GM08714 (cell line): ENCODE results near the gene CDK4.

Experiments used
- H3K4me3 ChIP-seq: fragments of 200-500 bp; sonication (Bioruptor generic); 2 replicates; pipeline ENCODE4 v1.5.1; 2014; ENCODE audit warnings: mild to moderate bottlenecking, low read length, inconsistent platforms
- ZNF274 ChIP-seq: IDR thresholded peaks from 2 replicates; pipeline ENCODE4 v1.6.1; 2012; ENCODE audit warnings: mild to moderate bottlenecking, low read depth, low read length

The CDK4 gene

DNA sequence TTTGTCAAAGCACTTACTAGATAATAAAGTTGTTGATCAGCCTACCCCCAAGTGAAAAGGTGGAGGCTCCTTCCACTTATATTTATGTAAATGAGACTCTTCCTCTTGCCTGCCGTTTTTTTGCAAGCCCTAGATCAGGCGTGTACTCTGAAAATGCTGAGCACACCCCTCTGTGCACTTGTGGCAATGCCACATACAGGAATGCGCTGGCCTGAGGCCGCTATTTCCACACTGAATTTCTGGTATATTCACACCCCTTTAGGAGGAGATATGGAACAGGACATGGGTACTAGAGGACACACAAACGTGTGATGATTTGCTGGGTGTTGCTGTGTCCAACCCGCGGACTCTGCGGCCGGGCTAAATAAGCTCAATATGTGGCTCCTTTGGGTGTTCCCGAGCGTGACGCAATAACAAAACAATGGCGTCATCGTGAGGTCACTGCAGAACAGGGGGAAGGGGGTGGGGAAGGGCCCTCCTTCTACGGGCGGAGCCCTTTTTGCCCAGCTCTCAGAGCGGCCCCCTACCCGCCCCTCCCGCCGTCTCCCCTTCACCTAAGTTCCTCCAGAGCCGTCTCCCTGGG, 7.8 kb downstream of the CDK4 start:
- no peak for TF ChIP-seq ZNF274
- peak overlapping the region; percentile 74 for H3K4me3 ChIP-seq

DNA sequence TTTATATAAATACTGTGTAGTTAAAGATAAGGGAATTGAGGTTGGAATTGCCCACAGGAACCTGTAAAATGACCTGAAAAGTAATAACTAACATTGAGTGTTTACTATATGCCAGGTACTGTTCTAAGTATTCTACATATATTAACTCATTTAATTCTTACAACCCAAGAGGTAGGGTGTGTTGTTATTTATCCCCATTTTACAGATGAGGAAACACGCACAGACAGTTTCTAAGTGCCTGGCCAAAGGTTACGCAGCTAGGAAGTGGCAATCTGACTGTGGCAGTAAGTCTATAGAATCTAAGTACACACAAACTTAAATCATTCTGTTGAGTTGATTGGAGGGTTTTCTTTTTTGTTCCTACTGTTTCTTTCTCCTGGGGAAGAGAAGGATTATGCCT, 8.3 kb downstream of the CDK4 start:
- no peak for TF ChIP-seq ZNF274
- no peak overlapping the region; the same call in 1 of the 2 replicates for H3K4me3 ChIP-seq

DNA sequence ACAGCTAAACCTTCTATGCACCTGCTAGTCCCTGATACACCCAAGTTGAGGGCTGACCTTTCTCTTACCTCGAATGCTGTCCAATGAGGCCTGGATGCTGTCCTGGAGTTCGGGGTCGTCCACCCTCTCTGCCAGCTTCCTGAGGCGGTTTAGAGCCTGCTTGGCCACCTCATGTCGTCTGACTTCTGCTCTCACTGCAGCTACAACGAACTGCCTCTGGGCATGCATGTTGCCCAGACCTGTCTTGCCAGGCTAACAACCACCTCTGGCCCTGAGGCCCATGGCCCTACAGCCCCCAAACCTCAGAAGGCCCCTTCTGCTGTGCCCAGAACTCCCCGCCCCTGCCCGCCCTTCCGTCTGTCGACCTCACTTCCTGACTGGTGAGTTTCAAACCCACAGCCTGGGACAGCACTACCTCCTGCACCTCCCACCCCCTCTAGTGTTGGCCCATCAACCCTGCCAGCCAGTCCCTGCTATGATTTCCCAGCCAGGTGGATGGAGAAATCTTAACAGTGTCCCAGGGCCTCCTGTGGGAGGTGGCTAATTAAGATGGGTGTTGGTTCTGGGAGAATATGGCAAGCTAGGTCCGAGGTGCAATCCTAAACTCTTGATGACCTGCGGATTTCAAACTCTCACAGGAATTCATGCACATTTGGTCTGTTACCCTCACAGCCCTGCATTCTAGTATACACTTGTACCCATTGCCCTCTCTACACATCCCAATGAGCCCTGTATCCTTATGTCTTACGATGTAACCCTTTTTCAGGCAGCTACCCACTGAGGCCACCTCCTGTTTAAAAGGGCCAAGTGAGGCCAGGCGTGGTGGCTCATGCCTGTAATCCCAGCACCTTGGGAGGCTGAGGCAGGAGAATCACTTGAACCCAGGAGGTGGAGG, 10.0 kb downstream of the CDK4 start:
- peak overlapping the region; percentile 60 for H3K4me3 ChIP-seq
- TF ChIP-seq ZNF274: no peak

DNA sequence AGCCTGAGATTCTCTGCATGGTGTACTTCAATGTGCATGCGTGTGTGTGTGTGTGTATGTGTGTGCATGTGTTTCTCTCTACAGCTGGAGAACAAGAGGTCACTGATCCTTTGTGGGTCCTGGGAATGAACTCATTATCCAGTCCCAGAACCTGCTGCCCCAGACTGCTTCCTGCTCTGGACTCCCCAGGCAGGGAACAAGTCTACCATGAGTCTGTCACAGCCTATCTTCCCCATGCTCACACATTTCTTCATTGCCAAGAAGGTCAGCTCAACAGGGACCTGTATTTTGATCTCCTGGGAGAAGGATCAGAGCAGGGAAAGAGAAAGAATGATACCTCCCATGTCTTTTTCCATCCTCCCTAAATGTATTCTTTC, 10.7 kb downstream of the CDK4 start:
- peak overlapping the region; percentile 60 for H3K4me3 ChIP-seq
- TF ChIP-seq ZNF274: no peak

DNA sequence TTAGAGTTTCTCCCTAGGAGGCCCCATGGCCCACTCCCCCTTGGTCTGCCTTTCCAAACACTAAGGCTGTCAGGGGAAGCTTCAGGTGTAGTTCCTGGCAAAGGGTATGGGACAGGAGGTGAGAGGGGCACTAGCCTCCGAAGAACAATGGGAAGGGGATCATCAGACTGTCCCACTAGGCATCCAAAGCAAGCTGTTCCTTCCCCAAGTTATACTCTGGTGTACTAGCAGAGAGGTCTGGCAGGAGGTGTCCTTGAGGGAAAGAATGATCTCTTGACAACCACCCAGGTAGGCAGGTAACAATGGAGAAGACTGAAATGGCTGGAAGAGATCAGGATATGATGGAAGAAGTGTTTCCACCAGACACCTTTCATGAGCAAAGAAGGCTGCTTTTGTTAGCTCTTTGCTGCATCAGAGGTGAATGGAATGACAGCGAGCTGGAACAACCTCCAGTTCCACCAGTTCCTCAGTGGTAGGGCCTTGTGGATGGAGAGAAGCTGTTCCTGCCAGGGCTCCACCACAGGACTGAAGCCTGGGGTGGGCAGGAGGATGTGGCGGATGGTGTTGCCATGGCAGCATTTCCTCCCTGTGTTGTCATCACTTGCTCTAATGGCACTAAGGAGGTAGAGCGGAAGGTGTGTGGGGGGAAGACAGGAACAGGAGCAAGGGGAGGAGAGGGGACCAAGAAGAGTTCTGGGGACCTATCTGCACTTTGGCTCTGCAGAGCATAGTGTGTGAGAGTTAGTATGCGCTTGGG, 11.3 kb downstream of the CDK4 start:
- TF ChIP-seq ZNF274: no peak
- peak overlapping the region; percentile 60; the same call in 1 of the 2 replicates for H3K4me3 ChIP-seq

DNA sequence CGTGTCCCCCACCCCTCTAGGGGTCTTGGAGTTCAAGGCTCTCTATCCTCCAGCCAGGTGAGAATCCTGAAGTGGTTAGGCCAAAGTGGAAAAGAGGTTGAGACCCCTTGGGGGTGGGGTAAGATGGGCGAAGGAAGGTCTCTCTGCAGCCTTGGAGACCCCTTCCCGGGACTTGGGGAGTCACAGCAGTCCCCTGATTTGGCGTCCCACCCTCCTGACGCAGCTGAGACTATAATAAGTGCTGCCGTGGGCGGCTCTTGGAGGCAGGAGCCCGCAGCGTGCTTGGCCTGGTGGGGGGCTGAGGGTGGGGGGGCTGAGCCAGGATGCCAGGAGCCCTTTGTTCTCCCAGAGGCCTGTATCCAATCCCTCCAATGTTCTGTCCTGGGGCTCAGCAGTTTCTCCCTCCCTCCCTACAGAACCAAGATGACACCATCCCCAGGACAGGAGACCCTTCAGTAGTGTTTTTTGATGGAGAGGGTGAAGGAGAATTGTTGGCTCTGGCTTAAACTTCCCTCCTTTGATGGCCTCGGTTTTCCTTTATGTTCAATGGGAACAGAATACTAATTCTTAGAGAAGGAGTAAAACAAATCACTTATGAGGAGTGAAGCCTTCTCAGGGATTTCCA, 12.1 kb downstream of the CDK4 start:
- H3K4me3 ChIP-seq: no peak overlapping the region
- TF ChIP-seq ZNF274: no peak

DNA sequence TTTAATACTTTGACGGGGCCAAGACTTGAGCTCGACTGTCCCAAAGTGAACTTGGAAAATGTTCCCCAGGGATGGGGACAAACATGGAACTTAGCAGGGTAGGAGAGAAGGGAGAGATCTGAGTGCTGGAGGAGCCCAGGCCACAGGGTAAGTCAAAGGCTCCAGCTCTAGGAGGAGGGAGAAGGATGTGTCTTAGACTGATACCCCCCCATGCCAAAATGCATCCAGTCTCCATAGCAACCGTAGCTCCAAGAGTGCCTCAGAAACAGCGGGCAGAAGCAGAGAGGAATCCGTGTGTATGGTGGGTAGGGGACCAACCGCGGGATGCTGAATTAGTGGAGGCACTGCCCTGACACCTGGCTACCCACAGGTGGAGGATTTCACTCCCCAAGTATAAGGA, 12.7 kb downstream of the CDK4 start:
- no peak for TF ChIP-seq ZNF274
- H3K4me3 ChIP-seq: no peak overlapping the region

DNA sequence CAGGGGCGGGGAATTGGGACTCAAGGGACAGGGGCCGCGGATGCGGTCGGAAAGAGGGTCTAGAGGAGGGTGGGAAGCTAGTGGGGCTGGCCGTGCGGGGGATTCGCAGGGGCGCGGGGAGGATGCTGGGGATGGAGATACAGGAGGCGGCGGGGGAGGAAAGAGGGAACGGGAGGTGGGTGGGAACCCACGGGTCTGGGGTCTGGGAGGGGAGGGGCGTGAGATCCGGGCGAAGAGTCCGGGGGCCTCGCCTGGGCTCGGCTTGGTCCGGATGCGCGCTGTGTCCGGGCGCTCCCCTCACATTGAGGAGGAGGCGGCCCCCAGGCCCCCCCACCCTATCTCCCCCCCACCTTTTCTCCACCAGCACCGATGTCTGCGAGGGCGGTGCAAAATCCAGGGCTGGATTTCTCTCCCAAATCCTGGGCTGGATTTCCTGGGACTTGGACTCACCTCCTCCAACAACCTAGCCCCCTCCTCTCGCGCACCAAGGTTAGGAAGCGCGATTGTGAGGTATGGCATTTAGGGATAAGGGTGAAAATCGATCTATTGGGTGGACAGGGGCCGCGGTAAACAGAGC, 13.4 kb downstream of the CDK4 start, which contains the start of gene AGAP2:
TSS of gene AGAP2 (minus strand) at position 82 of the 577 bp plus-strand sequence. CDS start 496 bp downstream, outside the sequence.
- no peak within 1 kb of the TSS for H3K4me3 ChIP-seq

DNA sequence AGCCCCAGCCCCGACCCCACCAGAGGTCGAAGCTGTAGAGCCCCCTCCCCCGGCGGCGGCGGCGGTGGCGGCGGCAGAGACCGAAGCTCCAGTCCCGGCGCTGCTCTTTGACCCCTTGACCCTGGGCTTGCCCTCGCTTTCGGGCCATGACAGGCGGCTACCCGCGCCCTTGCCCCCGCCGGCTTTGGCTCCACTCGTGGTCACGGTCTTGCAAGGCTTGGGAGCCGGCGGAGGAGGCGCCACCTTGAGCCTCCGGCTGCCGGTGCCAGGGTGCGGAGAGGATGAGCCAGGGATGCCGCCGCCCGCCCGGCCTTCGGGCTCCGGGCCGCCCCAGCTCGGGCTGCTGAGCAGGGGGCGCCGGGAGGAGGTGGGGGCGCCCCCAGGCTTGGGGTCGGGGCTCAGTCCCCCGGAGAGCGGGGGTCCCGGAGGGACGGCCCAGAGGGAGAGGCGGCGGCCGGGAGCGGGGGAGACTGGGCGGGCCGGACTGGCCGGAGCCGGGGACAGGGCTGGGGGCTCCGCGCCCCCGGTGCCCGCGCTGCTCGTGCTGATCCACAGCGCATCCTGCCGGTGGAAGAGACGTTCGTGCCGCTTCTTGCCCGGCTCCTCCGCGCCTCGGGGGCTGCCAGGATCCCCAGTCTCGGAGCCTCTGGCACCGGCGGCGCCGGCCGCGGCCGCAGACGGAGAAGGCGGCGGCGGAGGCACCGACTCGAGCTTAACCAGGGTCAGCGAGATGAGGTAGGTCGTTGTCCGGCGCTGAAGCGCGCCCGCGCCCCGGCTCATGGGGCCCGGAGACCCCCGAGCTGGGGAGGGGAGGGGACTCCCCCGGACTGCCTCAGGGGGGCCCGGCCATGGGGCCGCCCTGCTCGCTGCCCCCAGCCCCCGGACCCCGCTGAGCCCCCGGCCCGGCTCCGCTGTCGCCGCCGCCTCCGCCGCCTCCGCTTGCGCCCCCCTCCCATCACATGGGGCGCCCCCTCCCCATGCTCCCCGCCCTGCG, 14.3 kb downstream of the CDK4 start:
- no peak overlapping the region for H3K4me3 ChIP-seq
- TF ChIP-seq ZNF274: no peak

More for the DNA sequence above, 13.4 kb downstream of the CDK4 start, which contains the start of gene AGAP2:
- TF ChIP-seq ZNF274: no peak

DNA sequence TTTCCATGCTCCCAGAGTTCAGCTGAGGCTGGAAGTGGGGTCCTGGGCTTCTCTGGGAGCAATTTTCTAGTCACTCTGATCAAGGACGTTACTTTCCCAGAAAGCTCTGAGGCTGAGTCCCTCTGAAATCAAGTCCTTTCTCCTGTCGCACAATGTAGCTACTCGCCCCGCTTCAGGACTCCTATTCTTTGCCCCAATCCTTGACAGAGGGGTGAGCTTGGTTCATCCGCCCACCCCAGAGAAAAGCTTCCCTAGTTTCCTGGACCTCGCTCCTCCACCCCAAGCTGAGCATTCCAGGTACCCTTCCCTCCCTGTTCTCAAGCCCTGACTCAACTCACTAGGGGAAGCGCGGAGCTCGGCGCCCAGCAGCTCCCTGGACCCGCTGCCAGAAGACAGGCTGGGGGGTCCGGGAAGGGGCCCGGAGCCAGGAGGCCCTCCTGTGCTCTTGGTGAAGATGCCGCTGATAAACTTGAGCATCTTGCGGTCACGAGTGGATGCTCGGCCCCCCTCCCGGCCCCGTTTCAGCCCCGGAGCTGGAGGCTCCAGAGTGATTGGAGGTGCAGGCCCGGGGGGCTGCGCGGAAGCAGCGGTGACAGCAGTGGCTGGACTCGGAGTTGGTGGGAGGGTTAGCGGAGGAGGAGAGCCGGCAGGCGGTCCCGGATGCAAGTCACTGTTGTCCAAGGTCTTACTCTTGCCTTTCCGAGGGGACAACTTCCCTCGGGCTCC, 15.2 kb downstream of the CDK4 start:
- no peak for TF ChIP-seq ZNF274
- no peak overlapping the region for H3K4me3 ChIP-seq

DNA sequence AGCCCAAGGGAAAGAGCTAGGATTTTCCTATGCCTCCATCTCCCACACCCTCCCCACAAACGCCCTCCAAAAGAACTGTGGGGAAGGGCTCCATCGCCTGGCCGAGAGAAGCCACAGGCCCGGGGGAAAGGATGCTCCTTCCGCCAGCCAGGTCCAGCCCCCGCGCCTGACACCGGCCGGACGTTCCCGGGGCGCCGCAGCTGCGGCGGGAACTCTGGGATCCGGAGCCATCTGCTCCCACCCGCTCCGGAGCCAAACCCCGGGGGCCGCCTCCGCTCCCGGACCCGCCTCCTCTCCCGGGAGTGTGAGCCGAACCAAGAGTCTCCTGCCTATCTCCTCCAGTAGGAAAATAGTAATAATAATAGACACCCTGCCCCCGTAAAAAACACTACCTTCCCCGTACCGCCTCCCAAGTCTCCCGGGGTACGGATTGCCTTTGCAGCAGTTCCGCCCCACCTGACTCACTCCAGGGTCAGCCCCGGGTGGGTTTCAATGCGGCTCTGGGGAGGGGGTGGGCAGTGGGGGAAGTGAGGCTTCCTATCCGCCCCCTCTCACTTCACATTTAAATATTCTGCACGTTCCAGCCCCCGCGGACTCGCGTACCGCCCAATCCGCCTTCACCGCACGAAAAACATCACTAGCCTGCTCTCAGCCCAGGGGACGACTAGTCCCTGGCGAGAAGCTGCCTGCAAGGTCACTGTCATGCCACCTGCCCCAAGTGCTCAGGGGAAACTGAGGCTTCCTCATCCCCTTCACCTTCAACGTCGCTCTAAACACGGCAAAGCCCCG, 16.0 kb downstream of the CDK4 start:
- no peak for TF ChIP-seq ZNF274
- H3K4me3 ChIP-seq: no peak overlapping the region

DNA sequence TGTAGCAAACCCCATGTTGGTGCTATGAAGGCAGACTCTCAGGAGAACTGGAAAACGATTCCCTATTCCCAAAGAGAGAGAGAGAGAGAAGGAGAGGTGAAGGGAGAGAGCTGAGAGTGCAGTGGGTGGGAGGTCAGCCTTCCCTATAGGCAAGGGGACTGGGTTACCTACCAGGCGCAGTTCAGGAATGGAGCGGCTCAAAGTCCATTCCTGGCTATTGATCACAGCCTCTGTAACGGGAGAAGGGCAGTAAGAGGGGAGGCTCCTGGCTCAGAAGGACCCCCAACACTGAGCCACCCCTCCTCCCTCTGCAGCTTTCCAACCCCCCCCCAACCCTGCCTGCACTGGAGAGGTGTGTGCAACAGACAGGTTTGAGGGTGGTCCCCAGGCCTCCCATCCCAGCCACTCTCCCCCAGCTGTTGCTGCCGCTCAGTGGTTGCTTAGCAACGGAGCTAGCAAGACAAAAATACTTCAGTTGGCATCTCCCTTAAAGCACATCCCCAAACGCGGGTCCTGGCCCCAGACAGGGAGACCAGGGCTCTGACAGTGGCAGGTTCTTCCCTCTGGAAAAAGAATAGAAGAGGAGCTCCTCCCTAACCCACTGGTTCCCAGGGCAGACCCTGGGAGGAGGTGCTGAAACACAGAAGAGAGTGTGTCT, 16.8 kb downstream of the CDK4 start:
- no peak for TF ChIP-seq ZNF274
- H3K4me3 ChIP-seq: no peak overlapping the region
